ENCODE results near the gene PKMYT1.

DNA sequence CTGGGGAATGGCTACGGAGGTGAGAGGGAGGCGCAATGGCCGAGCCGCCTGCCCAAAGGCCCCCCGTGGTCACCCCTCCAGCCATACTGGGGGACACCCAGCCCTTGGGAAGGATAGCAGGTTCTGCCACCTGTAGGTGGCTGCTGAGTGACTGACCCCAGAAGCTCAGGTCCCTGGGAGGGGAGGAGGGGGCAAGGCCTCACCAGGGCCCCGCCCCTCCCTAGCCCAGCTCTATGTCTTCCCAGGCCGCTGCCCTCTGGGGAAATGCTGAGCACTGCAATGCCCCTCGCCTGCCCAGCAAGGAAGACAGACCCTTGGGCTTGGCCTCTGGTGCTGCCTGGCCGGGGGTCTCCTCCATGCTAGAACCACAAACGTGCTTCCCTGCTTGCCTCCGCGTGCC is 21.1 kb upstream of the PKMYT1 start:
- TF ChIP-seq SP1 (IDR thresholded peaks at IDR 0.05): no peak
- no peak for TF ChIP-seq ELF4 (IDR thresholded peaks at IDR 0.05)
- TF ChIP-seq, protein P1, sequence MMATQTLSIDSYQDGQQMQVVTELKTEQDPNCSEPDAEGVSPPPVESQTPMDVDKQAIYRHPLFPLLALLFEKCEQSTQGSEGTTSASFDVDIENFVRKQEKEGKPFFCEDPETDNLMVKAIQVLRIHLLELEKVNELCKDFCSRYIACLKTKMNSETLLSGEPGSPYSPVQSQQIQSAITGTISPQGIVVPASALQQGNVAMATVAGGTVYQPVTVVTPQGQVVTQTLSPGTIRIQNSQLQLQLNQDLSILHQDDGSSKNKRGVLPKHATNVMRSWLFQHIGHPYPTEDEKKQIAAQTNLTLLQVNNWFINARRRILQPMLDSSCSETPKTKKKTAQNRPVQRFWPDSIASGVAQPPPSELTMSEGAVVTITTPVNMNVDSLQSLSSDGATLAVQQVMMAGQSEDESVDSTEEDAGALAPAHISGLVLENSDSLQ (IDR thresholded peaks at IDR 0.05): no peak

Data from HEK293T (cell line).